GM21717 (cell line): ENCODE results near the gene PUS1.
"Not testable (repeated sequence)": the region's sequence is repeated elsewhere in the genome, so short reads cannot be mapped to it uniquely, and the experiment has no call there.

Source experiments
- ATAC-seq: cut with Tn5 transposase; IDR thresholded peaks from one replicate; pipeline ENCODE4 v1.9.1; 2021; ENCODE audit warnings: mild to moderate bottlenecking, moderate library complexity; ENCODE audit not compliant: unreplicated experiment

PUS1 gene

DNA sequence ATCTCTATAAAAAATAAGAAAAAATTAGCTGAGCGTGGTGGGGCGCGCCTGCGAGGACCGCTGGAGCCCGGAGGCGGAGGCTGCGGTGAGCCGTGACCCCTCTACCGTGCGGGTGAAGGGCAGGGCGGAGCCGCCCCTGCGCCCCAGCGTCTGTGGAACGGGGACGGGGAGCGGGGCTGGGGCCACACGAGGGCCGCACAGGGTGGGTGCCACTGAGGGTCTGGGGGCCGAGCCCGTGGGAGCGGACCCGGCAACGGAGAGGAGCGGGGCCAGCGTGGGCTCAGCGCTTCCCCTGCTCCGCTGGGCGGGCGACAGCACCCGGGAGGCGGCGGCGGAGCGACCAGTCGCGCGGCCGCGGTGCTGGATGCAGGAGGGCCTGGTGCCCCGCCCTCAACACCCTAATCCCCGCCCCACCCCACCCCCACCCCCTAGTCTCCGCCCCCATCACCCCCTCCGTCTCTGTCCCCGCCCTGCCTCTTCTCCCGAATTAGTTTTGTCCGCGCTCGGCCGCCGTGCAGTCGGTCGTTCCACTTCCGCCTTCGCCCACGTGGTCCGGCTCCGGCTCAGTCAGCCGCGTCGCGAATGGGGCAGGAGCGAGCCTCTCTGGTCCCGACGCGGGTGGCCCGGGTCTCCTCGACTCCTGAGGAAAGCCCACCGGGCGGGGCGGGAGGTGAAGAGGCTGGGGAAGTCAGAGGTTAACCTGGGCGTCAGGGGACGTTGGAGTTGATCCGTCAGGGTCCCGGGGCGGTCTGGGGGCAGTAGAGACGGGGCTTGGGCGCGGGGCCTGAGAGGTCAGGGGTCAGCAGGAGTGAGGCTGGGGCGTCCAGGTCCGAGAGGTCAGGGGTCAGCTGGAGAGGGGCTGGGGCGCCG is at the start of gene PUS1:
Gene PUS1, plus strand, starts transcription at position 566 of the 870 bp plus-strand sequence. CDS start 447 bp downstream, outside the sequence.
- peak; percentile 60 for ATAC-seq

DNA sequence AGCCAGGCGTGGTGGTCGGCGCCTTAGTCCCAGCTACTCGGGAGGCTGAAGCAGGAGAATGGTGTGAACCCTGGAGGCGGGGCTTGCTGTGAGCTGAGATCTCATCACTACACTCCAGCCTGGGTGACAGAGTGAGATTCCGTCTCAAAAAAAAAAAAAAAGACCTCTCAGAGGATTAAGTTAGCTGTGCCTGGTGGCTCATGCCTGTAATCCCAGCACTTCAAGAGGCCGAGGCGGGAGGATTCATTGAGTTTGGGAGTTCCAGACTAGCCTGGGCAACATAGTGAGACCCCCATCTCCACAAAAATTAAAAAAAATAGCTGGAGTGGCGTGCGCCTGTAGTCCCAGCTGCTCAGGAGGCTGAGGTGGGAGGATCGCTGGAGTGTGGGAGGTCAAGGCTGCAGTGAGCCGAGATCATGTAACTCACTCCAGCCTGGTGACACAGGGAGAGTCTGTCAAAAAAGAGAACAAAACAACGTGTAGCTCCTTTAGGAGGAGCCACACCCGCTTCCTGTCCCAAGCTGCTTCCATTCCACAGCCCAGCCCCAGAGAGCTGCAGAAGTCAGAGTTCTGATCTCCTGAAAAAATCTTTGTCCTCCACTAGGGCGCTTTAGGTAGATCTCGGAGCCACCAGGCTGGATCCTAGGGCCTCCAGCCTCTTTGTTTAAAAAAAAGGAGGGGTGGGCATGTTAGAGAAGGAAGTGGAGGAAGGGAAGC is 46.1 kb upstream of the PUS1 start:
- ATAC-seq: no peak

DNA sequence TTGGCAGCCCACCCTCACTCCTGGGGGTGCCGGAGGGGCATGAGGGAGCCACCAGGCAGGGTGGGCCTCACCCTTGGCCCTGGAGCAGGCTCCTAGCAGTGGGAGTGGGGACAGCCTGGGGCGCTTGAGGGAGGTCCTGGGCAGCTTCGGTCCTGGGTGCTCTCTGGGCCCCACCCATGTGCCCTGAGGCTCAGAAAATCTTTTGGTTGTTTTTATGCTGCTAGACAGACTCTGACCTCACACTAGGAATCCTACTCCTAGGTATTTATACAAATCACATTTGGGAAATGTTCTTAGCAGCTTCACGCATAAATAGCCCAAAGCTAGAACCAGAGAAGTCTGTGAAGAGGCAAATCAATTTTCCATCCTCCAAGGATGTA is 45.6 kb upstream of the PUS1 start:
- no peak for ATAC-seq

DNA sequence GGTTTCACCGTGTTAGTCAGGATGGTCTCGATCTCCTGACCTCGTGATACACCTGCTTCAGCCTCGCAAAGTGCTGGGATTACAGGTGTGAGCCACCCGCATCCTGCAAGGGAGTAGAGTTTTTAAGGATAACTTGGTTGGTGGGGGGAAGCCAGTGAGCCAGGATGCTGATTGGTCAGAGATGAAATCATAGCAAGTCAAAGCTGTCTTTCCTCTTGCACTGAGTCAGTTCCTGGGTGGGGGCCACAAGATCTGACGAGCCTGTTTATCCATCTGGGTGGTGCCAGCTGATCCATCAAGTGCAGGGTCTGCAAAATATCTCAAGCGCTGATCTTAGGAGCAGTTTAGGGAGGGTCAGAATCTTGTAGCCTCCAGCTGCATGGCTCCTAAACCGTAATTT is 44.0 kb upstream of the PUS1 start:
- ATAC-seq: not testable (repeated sequence)

DNA sequence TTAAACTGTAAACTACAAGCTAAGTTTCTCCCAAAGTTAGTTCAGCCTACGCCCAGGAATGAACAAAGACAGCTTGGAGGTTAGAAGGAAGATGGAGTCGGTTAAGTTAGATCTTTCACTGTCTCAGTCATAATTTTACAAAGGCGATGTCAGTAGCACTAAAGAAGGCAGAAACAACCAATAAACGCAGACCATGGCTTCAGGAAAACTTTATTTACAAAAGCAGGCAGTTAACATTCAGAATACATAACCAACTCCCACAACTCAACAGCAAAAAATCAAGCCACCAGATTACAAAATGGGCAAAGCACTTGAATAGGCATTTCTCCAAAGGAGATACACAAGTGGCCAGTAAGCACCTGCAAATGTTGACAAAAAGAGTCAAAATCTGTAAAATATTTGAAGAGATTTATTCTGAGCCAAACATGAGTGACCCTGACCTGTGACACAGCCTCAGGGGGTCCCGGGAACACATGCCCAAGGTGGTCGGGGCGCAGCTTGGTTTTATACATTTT is 43.5 kb upstream of the PUS1 start:
- no peak for ATAC-seq

DNA sequence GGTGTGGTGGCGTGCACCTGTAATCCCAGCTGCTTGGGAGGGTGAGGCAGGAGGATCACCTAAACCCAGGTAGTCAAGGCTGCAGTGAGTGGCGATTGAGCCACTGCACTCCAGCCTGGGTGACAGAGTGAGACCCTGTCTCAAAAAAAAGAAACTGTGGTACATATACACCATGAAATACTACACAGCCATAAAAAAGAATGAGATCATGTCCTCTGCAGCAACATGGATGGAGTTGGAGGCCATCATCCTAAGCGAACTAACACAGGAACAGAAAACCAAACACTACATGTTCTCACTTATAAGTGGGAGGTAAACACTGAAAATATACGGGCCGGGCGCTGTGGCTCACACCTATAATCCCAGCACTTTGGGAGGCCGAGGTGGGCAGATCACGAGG is 37.4 kb upstream of the PUS1 start:
- not testable (repeated sequence) for ATAC-seq

DNA sequence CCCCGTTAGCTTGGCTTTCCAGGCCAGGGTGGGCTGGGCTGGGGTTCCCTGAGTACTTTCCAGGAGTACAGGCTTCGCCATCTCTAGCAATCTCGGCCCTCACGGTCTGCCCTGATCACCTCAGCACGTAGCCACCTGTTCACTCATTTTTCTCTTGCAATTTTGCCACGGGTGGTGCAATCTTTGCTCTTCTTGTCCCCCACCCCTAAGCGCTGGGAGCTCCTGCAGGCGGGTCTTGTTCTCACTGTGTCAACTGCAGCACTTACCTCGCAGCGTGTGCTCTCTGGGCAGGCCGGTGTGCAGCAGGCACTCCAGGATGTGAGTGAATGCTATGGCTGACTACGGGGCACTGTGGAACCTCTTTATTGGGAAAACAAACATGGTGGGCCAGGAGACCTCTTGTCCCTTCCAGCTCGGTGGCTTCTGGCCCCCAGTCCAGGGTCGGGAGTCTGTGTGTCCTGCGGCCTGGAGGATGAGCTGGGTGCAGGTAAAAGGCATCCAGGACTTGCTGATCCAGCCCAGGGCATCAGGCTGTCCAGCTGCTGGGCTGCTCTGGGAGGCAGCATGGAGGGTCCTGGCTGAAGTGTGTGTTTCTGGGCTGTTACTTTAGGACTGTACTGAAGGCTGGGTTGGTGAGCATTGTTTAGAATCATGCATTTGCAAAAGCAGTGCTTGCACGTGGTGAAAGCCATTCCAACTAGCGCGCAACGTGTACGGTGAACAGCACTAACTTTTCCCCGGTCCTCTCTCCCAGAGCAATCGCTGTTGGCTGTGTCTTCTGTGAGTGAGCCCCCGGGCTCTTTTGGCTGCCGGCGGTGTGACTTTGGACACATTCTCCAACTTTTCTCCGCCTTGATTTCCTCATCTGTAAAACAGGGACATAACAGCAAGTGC is 36.1 kb upstream of the PUS1 start:
- ATAC-seq: no peak

DNA sequence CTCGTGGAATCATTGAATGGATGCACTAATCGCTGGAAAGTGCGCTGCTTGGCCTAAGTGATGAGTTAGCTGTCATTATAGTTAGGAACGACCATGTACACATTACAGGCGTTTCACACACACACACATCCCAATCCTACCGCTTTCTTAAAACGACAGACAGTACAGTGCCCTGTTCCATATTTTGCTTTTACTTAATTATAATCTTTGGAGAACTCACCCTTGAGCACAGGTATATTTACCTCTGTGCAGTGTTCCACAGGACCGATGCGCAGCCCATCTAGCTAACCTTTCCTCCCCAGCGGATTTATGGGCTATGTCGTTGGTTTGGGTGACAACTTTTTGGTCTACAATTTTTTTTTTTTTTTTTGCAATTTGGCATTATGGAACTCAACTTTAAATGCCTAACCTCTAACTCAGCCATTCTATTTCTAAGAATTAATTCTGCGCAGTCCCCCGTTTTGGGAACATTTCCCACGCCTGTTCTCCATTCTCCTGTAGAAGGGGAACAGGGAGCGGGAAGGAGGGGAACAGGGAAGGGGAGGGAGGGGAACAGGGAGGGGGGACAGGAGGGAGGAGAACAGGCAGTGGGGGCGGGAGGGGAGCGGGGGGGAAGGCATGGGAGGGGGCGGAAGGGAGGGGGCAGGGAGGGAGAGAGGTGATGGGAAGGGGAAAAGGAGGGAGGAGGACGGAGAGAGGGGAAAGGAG is 35.3 kb upstream of the PUS1 start:
- no peak for ATAC-seq

DNA sequence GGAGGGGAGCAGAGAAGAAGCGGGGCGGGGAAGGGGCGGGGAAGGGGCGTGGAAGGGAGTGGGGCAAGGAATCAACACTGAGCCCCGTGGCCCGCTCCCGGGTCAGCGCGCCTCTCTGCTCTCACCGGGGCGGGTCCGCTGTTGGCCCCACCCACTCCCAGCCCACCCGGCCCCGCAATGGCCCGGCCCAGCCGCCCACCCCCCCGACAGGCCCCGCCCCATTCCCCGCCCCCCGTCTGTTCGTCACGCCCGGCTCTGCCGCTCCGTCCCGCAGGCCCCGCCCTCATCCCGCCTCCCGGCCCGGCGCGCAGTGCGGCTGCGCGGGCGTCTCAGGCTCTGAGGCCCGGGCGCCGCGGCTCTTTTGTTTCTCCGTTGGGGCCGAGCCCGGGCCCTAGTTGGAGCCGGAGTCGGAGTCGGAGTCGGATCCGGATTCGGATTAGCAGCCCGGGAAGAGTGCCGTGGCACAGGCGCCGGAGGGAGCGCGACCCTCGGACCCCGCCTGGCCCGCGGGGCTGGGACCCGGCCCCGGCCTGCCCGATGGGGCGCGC is 34.7 kb upstream of the PUS1 start, which contains the start of gene ULK1:
Gene ULK1, plus strand, starts transcription at position 310 of the 548 bp plus-strand sequence. CDS start 380 bp downstream, outside the sequence.
- ATAC-seq: peak; percentile 79

DNA sequence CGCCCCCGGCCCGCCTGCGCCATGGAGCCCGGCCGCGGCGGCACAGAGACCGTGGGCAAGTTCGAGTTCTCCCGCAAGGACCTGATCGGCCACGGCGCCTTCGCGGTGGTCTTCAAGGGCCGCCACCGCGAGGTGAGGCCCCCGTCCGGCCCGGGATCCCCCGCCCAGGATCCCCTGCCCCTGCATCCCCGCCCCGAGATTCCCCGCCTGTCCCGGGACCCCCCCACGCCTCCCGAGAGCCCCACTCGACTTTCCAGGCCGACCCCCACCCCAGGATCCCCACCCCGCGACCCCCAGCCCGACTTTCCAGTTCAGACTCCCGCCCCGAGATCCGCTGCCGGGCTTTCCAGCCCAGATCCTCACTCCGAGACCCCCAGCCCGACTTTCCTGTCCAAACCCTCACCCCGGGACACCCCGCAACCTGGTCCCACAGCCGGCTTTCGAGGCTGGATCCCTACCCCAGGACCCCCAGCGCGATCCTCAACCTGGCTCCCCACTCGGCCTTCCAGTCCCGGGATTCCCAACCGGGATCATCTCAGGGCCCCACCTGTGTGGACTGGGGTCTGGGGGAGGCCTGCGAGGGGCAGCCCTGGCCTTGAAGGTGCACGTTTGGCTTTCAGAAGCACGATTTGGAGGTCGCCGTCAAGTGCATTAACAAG is 34.0 kb upstream of the PUS1 start:
- peak; percentile 8 for ATAC-seq

DNA sequence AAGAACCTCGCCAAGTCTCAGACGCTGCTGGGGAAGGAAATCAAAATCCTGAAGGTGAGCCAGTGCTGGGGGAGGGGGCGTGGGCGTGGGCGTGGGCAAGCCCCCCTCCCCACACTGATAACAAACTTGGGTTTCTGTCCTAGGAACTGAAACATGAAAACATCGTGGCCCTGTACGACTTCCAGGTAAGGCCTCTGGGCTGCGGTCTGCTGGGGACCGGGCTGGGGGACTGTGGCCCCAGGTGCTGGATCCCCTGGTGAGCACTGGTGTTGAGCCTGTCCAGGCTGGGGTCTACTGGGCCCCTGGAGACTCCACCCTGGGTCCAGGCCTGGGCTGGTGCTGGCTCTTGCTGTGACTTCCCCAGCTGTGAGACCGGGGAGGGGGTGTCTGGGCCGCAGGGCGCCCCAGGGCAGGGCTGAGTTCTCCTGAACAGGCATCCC is 33.4 kb upstream of the PUS1 start:
- no peak for ATAC-seq

DNA sequence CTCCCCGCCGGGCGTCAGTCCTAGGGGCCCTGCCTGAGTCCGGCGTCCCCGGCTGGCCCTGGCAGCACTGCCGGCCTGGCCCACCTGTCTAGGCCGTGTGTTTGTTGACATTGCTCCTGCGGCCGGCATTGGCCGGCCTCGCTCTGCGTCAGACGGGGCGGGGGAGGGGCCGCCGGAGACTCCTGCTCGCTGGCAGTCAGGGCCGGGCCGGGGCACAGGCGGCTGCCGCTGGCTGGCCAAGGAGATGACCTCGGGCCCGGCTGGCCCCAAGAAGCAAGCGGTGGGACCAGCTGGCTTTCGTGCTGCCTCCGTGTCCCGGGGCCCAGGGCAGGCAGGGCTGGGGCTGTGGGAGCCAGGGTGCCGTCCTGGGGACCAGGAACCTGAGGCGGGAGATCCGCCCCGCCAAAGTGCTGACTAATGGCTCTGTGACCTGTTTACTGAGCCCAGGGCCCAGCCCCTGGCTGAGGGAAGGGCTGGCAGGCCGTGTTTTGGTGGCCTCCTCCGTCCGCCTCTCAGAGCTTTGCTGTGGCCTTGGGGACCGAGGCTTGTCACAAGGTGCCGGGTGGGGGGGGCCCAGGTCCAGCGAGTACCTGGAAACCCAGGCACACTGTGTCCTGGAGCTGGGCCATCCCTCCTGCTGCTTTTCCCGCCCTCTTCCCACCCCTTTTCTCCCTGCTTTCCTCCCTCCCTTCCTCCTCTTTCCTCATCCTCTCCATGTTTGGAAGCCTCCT is 32.8 kb upstream of the PUS1 start:
- no peak for ATAC-seq

DNA sequence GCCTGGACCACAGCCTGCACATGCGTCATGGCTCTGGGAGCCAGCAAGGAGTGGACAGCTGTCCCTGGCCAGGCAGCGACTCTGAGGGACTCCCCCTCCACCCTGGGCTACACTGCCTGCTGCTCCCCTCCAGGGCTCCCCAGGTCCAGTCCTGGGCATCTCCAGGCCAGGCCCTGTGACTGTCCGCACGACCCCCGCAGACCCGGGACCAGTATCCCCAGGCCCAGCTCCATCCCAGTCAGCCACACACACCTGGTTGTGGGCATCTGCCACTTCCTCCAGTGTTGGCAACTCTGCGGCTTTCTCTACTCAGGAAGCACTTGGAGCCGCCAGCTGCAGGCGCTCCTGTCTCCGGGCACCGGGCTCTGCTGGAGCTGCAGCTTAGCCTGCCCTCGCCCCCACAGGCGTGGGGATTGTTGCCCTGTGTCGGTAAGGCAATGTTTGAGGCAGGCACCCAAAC is 32.2 kb upstream of the PUS1 start:
- no peak for ATAC-seq

DNA sequence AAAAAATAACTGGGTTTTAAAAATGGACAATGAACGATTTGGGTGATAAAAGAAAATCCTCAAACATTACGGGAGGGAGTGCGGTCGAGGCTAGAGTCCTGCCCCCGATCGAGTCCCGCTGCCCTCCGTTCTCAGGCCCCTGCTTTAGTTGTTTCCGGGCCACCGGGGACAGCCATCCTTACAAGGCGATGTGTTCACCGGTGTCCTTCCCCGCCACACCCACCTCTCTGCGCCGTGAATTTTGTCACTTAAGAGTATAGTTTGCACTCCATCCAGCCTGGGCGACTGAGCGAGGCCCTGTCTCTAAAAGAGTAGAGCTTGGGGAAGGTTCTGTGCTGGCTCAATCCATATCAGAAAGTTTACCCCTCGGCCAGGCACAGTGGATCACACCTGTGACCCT is 31.8 kb upstream of the PUS1 start:
- ATAC-seq: no peak

DNA sequence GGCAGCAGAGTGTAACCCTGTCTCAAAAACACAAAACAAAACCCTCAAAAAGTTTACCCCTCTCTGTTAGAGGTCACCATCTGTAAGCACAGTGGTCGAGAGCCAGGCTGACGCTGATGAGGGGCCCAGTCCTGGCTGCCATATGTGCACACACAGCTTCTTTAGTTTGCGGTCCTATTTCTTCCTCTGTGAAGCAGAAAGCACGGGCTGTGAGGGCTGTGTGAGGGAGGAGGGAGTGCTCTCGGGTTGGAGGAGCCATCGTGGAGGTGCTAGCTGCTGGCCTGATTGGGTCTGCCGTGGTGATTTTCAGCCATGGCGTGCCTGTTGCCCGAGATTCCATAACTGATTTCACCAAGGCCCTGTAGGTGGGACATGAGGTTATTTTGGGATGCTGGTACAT is 31.2 kb upstream of the PUS1 start:
- ATAC-seq: no peak

DNA sequence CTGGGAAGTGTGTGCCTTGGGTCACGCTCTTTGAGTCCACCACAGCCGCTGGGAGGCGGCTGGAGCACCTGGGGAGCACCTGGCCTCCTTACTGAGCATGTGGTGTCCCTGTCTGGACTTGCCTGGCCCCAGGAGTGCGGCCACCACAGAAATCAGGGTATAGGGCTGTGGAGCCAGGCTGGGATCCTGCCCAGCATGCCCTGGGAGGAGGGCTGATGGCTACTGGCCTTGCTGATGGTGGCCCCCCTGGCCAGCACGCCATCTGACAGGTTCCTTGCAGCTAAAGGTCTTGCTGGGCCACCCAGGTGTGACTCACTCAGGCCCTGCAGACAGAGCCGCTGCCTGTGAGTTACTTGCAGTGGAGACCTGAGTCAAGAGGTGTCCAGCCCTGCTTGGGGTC is 28.7 kb upstream of the PUS1 start:
- ATAC-seq: no peak

DNA sequence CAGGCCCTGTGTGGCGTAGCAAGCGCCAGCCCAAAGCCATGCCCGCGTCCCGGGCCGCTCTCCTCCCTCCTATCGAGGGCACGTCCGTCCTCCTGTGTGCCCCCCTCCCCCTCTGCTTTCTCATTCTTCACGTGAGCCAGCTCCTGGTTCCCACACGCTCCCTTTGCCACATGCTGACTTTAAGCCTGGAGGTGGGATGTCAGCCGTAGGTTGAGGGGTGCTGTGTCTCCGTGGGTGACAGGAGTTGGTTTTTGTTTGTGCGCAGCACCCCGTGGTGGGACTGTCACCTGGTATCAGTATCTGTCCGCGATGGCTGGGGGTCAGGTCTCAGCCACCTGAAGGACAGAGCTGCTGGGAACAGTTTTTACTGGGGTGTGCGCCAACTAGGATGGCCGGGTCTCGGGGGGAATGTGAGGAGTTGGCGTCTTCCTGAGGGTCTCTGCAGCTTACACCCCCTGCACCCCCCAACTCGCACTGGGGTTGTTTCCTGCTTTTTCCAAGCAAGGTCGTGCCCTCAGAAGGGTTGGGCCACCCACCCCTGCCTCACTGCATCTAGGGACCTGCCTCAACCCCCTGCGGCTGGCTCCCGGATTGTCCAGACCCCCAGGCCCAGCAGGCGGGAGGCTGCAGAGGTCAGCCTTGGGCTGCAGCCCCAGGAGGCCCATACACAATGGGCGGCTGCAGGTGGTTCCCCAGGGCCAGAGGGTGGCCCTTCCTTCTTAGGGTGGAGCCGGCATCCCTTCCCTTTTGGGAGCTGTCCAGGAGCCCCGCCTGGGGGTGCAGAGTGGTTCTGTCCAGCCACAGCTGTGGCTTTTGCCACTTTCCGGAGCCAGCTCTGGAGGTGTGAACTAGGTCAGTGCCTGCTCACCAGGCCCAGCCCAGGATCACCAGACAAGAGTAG is 27.4 kb upstream of the PUS1 start:
- ATAC-seq: no peak
